Activated B cell treated with CpG ODN at 0.5 μM for 24 hours (primary cell): Measurements from ENCODE around the gene PARVG. TPM values are rescaled to one million over a fixed set of nuclear protein-coding genes. Genes with fewer than 3 reads are reported as not detected.
A peak's percentile ranks its signal among the peaks of the same experiment; 100 is the strongest.

Experiments
- ATAC-seq: fragments of 200-7000 bp; cut with Tn5 transposase; one replicate; pipeline ENCODE4 v1.10.0; 2021; ENCODE audit warnings: low read depth, mild to moderate bottlenecking, moderate library complexity
- CTCF ChIA-PET: fragments of 350-600 bp; sonication (Branson Sonifier 250); formaldehyde crosslinking; loops from one replicate; lab custom pipeline; 2021; ENCODE audit warnings: antibody characterized with exemption; lab: Charles Lee
- POLR2A ChIA-PET: fragments of 350-600 bp; sonication (Branson Sonifier 250); formaldehyde crosslinking; loops from one replicate; lab custom pipeline; 2021; ENCODE audit warnings: antibody characterized with exemption; lab: Charles Lee
- DNase-seq: peaks from one replicate; pipeline ENCODE4 v3.0.0; 2022
- H3K27ac Mint-ChIP-seq: one replicate; pipeline ENCODE4 v1.8.0; 2020; ENCODE audit warnings: mixed read lengths
- H3K27me3 Mint-ChIP-seq: one replicate; pipeline ENCODE4 v1.8.0; 2021; ENCODE audit warnings: mixed read lengths
- H3K36me3 Mint-ChIP-seq: one replicate; pipeline ENCODE4 v1.8.0; 2021; ENCODE audit warnings: low read depth, mixed read lengths
- H3K4me1 Mint-ChIP-seq: one replicate; pipeline ENCODE4 v1.8.0; 2021; ENCODE audit warnings: mixed read lengths
- H3K4me3 Mint-ChIP-seq: one replicate; pipeline ENCODE4 v1.8.0; 2020; ENCODE audit warnings: mild to moderate bottlenecking, mixed read lengths
- H3K9me3 Mint-ChIP-seq: one replicate; pipeline ENCODE4 v1.8.0; 2020; ENCODE audit warnings: mixed read lengths
- CTCF ChIP-seq: fragments of 200-600 bp; IDR thresholded peaks from one replicate; pipeline ENCODE4 v1.8.0; 2022; ENCODE audit warnings: antibody characterized with exemption, mild to moderate bottlenecking
- intact Hi-C: fragments of 100-400 bp; cut with micrococcal nuclease; formaldehyde crosslinking; loops from one replicate; pipeline ENCODE4 v1.15.1; 2024
- total RNA-seq: library from RNA; stranded (reverse); gene quantifications from 2 replicates; pipeline ENCODE4 v1.2.3, GENCODE V29; 2022

Gene PARVG
- total RNA-seq, 1 donor from 2014 or later = 96.1 TPM

- no peaks in the 10 kb centered on the region for H3K9me3 Mint-ChIP-seq
- ChIA-PET CTCF (interaction anchor here (0.9 kb wide), 1 partner anchor 16 kb away, joined by 4 read pairs; no protein-coding TSS in a partner anchor), POLR2A (interaction anchor here (1.7 to 4.0 kb wide), 2 partner anchors 13 to 28 kb away, joined by 5 to 53 read pairs; no protein-coding TSS in a partner anchor)
- no peak overlapping the region for H3K27ac Mint-ChIP-seq
- H3K4me3 Mint-ChIP-seq = no peak overlapping the region
- intact Hi-C loops = no loop called here
- DNase-seq (no peak), ATAC-seq (no peak)
- peaks cover 30% of the 10 kb centered on the region for H3K4me1 Mint-ChIP-seq
- H3K36me3 Mint-ChIP-seq = peaks cover 16% of the 10 kb centered on the region
- no peaks in the 10 kb centered on the region for H3K27me3 Mint-ChIP-seq
- TF ChIP-seq CTCF = no peak
These were observed 1.3 kb upstream of the PARVG start for GRCh38 chr22:44179196-44179988.

- ATAC-seq (no peak), DNase-seq (no peak)
- POLR2A ChIA-PET = interaction anchor here (1.6 to 4.0 kb wide), 7 partner anchors 8 to 225 kb away, joined by 5 to 53 read pairs (median 9); partner anchors contain the start of gene SAMM50
- H3K4me1 Mint-ChIP-seq = peaks cover 37% of the 10 kb centered on the region
- H3K27me3 Mint-ChIP-seq = no peaks in the 10 kb centered on the region
- H3K9me3 Mint-ChIP-seq = no peaks in the 10 kb centered on the region
- no peak for TF ChIP-seq CTCF
- CTCF ChIA-PET = interaction anchor here (0.9 kb wide), 1 partner anchor 15 kb away, joined by 4 read pairs; no protein-coding TSS in a partner anchor
- peaks cover 24% of the 10 kb centered on the region for H3K36me3 Mint-ChIP-seq
- intact Hi-C loops = loop anchor here (1.0 to 10.0 kb wide), 8 partner anchors 8 to 525 kb away; partner anchors contain the start of genes PARVB, PRR5, RTL6 and SAMM50
- peak overlapping the region; percentile 90 for H3K4me3 Mint-ChIP-seq
- peak overlapping the region; percentile 95 for H3K27ac Mint-ChIP-seq
These were observed 578 bp upstream of the PARVG start for GRCh38 chr22:44179989-44180705.

GRCh38 chr22:44181033-44181911 is 547 bp downstream of the PARVG start:
- ATAC-seq (peak; percentile 68), DNase-seq (peak; percentile 62)
- H3K27ac Mint-ChIP-seq = peak overlapping the region; percentile 95
- peaks cover 40% of the 10 kb centered on the region for H3K4me1 Mint-ChIP-seq
- no peaks in the 10 kb centered on the region for H3K27me3 Mint-ChIP-seq
- intact Hi-C loops = loop anchor here (2.0 to 10.0 kb wide), 7 partner anchors 114 to 524 kb away; partner anchors contain the start of genes PARVB, PRR5, RTL6 and SAMM50
- no peak for TF ChIP-seq CTCF
- peaks cover 30% of the 10 kb centered on the region for H3K36me3 Mint-ChIP-seq
- POLR2A ChIA-PET = interaction anchor here (0.6 to 4.0 kb wide), 14 partner anchors 10 to 248 kb away, joined by 3 to 53 read pairs (median 6); partner anchors contain the start of genes PARVB and SAMM50
- CTCF ChIA-PET = interaction anchor here (1.3 to 1.6 kb wide), 2 partner anchors 14 to 188 kb away, joined by 6 read pairs; no protein-coding TSS in a partner anchor
- no peaks in the 10 kb centered on the region for H3K9me3 Mint-ChIP-seq
- H3K4me3 Mint-ChIP-seq = peak overlapping the region; percentile 90

GRCh38 chr22:44181912-44182587 is 1.3 kb downstream of the PARVG start:
- CTCF ChIA-PET = interaction anchor here (1.3 to 1.6 kb wide), 2 partner anchors 14 to 189 kb away, joined by 6 read pairs; no protein-coding TSS in a partner anchor
- peak; percentile 5 for ATAC-seq
- H3K36me3 Mint-ChIP-seq = peaks cover 33% of the 10 kb centered on the region
- no peaks in the 10 kb centered on the region for H3K27me3 Mint-ChIP-seq
- peaks cover 42% of the 10 kb centered on the region for H3K4me1 Mint-ChIP-seq
- TF ChIP-seq CTCF = no peak
- POLR2A ChIA-PET = interaction anchor here (1.0 to 4.0 kb wide), 8 partner anchors 10 to 227 kb away, joined by 6 to 53 read pairs (median 14); partner anchors contain the start of genes PARVB and SAMM50
- peak overlapping the region; percentile 95 for H3K27ac Mint-ChIP-seq
- no peaks in the 10 kb centered on the region for H3K9me3 Mint-ChIP-seq
- H3K4me3 Mint-ChIP-seq = peak overlapping the region; percentile 90
- no peak for DNase-seq
- intact Hi-C loops = loop anchor here (1.0 to 10.0 kb wide), 8 partner anchors 9 to 523 kb away; partner anchors contain the start of genes PARVB, PRR5, RTL6 and SAMM50
